ENCODE results near the gene PXDN.

Gene PXDN

DNA sequence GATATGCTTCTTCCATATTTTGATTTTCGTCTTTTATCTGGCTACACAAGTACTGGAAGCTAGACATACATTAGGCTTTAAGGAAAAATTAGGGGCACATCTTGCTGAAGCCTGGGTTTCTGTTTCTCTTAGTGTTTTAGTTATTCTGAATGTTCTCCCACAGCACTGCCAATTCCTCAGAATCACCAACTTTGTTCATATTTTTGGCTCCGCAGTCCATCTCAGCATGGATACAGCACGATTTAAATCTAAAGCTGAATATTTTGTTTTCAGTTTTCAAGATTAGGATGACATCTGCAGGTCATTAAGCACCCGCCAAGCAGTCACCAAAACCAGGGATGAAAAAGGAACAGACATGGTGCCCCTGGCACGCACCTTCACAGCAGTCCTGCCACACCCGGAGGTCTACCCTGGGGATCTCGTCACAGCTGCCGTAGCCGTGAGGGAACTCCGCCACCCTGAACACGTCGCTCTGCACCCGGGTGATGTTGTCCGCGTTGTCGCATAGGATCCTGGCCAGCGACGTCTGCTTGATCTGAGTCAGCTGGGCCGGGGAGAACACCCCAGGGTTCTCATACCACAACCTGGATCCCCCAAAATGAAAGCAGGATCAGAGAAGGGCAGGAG is 101.2 kb downstream of the PXDN start:
- no peak for DNase-seq

DNA sequence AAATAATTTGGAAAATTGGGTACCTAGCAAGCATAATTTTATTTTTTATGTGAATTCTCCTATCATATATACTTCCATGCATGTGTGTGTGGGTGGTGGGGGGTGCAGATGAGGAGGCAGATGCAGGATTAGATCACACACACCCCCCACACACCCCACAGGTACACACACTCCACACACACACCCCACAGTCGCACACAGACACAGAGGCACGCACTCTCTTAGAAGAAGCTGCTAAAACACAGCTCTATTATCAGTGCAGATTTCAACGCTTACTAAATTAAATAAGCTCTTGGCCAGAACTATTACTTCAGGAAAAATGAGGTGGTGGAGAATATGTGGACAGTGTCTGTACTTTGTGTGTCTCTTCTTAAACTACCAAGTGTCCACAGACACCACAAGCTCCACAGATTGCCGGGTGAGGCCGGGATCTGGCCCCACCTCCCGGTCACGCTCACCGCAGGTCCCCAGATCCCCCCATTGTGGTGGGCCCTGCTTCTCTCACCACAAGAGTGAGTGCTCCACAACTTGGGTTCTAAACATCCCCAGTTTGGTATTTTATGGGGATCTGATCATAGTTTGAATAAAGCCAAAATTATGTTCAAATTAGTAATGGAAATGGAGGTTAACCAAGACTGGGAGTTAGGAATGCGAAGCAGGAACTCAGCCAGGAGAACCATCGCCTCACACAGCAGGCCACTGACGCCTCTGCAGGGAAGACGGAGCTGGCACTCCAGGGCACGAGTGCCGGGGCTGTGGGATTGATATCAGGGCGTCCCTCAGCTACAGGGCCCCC is 102.1 kb downstream of the PXDN start:
- DNase-seq: no peak

DNA sequence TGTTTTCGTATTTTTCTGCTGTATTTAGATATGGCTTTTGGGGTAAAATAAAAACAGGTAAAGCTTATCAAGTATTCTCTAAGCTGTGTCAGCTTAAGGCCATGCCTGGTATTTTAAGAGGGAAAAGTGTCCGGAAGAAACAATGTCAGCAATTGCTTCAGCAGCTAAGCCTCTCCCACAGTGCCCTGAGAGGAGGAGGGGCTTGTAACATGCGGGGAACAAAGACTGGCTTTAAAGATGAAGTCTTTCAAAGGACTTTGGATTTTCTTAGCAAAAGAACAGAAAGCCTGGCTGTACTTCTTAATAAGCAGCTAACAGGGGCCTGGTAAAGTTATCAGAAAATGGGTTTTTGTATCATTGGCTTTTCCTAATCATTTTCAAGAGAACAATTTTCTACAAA is 102.8 kb downstream of the PXDN start:
- no peak for DNase-seq

- DNase-seq: no peak
Observed at GRCh38 chr2:1640301-1641135, 103.8 kb downstream of the PXDN start.

- DNase-seq: no peak
Observed at GRCh38 chr2:1639086-1639858, 105.0 kb downstream of the PXDN start.

DNA sequence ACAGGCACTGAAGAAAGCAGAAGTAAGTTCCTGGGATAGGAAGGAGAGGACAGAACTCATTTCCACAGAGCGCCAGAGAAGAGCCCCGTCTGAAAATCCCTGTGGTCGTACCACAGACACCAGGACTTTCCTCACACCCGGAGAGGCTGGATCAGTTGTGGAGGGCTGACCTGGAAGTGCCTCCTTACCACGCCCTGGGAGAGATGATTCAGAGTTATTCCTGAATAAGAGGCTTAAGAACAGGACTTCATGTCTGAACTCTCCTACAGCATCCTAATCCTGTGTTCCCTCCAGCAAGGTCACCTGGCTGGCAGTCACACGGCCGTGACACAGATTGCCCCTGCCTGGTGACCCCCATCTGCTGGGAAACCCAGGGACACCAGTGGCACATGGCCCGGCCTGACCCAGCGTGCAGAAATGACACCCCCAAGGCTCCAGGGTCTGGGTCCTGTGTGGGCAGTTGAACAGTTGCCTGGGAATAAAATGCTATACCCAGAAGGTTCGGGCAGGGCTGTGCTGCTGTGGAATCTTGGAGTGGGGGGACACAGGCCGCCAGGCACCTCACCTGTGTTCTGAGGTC is 105.9 kb downstream of the PXDN start:
- DNase-seq: no peak

DNA sequence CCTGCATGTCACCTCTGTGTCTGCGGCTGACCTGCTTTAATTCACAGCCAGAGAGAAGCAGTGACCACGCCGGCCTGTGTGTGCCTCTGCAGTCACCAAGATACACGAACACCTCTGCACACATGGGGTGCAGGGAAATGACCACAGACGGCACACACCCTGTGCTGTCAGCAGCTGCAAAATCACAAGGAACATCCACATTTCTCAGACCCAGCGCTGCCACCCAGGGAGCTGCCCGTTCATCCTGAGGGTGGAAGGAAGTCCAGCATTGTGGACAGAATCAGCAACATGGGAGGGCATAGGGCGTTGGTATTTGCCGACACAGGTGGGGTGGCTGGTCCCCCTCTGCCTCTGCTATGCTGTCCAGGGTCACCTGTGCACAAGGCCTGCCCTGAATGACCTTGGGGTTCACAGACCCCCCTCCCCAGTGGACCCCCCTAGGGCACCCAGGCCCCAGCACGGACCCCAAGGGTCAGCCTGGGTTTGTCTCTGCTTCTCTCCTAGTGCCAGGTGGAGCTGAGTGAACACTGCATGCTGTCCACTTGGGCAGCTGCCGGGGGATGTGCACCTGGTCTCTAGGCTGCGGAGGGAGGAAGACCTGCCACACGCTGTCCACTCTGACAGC is 107.4 kb downstream of the PXDN start:
- no peak for DNase-seq

DNA sequence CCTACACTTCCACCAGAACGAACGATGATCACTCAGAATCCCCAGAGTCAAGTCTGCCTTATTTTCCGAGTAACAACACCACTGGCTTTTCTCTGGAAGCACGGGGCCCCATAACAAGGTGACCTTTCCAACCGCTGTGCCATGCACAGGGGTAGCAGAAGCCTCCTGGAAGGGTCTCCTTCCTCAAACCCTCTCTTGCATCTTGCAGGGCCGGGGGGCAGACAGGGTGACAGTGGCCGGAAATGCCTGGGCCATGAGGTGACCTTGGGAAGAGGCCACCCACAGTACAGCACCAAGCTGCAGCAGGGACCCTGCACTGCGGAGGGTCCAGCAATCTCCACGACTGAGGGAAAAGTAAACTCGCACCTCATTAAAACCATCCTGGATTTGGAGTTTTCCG is 108.5 kb downstream of the PXDN start:
- no peak for DNase-seq

- DNase-seq: no peak
Observed at GRCh38 chr2:1634681-1635341, 109.5 kb downstream of the PXDN start.

DNA sequence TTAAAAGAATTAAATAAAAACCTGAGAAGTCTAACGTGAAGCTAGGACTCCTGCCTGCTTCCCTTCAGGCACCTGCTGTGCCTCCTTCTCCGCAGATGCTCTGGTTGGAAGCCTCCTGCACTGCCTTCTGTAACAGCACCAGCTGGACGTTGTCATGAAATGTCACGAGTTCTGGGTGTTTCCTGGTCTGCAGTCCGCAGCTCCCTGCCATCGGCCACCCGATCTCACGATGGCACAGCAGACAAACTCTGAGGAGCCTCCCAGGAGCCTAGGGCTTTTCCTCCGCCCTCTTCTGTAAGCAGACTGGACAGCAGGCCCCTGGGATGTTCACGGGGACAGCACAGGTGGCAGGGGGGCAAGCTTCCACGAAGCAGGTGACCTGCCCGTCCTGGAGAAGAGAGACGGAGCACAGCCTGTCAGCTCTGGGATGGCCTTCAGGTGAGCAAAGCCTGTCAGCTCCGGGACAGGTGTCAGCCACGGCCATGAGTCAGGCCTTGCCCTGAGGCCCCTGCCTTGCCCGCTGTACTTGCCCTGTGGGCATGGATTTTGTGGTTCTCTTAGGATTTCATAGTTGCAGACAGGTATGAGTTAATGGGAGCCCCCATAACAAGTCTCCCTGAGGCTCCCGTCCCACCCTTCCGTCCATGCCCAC is 110.3 kb downstream of the PXDN start:
- DNase-seq: no peak

DNA sequence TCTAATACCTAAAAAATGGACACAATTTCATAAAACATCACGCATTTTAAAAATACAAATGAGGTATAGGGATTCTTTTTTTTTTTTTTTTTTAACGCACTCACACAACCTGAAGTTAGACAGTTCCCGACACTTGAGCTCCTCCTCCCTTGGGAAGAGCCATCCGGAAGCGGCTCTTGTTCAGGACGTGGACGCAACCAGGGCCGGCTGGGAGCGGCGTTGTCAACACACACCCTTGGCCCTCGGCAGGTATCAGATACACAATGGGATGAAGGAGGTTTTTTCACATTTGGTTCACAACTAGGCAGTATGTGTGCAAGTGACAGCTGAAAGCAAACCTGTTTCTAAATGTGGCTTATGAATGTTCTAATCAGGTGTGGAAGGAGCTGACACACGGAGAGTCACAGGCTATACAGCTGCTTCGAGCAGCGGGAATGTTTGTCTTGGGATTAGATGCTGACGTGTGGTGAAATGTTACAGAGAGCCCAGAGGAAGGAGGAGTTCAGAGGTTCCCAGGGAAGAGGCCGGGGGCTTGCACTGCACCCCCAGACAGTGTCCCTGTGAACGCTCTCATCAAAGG is 111.1 kb downstream of the PXDN start:
- DNase-seq: no peak

DNA sequence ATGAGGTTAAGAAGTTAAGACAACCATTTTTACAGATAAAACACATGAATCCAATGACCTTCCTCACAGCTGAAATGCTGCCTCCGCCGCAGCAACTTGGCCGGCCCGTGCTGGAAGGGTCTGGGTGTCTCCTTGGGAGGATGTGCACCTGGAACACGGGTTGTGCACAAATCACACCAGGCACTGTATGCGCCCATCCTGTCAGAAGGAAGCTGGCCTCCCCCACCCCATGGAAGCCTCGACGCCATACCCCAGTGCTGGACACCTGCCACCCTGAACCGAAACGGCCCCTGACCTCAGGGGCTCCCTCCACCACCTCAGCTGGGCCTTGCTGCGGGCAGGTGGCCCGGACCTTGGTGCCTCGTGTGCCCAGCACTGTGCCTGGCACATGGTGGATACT is 111.8 kb downstream of the PXDN start:
- DNase-seq: no peak

DNA sequence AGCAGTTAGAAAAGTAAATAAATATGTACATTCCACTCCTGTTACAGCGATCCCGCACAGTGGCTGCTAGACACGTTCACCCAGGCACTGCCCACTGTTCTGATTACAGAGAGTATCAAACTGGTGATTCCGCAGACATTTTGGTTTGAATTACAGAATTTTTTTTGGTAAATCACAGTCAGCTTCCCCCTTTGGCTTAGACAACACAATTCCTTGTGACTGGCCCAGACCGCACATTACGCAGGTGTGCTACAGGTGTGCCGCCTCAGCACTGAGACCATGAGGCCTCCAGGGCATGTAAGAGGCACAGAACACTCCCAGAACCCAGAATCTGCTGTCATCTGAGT is 112.3 kb downstream of the PXDN start:
- DNase-seq: no peak

DNA sequence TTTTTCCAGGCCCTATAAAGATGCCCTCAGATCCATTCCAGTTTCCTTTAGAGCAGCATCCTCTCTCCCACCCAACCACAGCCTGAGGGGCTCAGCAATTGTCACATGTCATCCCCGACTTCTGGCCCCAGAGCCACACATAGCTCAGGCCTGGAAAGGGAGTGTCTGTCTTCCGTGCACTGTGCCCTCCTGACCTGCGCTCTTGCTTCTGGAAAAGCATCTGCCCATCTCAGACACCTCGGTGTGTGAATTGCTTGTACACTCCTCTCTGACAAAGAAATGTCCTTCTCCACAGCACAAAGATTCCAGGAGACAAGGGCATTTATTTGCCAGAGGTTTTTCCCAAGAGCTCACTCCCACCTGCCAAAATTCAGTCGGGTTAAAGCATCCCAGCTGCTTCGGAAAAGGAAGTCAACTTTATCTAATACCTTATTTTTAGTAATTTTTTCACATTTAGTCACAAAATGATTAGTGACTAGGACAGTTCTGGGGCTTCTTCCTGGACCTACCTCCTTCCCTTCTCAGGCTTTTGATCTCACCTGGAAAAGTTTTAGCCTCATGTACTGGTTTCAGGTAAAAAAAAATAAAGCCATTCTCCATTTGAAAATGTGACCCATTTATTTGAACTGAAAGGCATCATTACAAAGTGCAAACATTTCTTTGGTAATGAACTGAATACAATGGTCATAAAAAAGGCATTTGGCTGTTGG is 112.9 kb downstream of the PXDN start:
- no peak for DNase-seq

DNA sequence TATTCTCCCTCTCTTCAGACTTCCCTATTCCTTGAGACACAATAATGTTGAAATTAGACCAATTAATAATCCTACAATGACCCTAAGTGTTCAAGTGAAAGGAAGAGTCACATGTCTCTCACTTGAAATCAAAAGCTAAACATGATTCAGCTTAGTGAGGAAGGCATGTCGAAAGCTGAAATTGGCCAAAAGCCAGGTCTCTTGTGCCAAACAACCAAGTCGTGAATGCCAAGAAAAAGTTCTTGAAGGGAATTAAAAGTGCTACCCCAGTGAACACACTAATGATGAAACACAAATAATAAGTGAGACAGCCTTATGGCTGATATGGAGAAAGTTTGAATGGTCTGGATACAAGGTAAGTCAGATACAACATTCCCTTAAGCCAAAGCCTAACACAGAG is 115.4 kb downstream of the PXDN start:
- DNase-seq: no peak

DNA sequence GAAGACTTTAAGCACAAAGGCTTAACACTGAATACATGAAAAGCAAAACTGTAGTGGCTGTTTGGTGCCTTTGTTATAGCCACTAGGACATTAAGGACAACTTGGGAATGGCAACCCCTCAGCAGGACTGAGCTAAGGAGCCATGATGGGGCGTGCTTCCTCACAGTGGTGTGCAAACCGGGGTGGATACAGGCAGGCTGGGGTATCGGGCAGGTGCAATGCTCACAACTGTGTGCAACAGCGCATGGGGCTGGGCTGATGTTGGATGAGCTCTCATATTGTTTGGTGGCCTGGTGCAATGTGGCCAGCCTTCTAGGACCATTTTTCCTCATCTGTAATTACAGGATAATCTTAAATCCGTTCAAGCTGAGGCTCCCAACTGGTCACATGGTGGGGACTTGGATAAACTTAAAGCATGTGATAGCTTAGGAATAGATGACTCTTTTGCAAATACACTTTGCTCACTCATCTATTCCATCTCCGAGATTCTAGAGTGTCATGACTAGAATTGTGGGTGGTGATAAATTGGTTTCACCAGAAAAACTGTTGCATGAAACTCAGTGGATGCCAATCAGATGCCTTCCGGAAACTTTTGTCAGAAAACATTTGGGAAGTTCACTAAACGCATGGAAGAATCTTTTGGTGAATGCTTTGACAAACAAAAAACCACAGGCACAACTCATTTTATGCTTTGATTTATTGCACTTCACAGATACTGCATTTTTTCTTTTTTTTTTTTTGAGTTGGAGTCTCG is 116.5 kb downstream of the PXDN start:
- DNase-seq: no peak

- DNase-seq: no peak
Observed at GRCh38 chr2:1626271-1626681, 118.0 kb downstream of the PXDN start.

DNA sequence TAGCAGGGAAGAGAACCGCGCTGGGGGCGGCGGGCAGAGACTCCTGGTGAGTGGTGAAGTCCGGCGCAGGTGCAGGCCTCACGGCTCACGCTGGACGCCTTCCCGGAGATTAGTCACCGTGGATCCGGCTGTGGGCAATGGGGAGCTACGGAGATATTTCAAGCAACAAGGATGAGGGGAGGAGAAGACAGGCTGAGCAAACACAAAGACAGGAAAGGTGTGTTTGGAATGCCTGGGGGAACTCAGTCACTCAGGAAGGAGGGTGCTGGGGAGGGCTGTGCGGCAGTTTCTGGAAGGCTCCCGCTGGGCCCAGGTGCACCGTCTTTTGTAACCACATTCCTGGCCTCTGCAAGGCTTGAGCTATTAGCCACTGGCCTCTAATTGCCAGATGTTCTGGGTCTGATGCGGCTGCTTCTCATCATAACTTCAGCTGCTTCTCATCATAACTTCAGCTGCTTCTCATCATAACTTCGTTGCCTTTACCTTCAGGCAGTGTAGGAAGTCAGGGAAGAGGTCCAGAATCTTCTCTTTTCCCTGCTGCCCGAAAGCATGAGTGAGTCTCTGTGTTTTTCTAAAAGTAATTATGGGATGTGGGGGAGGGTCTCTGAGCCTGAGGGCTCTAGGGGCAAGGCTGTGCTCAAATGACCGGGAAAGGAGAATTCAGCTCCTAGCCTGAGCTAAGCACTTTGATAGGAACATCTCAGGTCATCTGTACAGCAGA is 118.9 kb downstream of the PXDN start:
- no peak for DNase-seq
